GM23338 (cell line): ENCODE data around the gene NIPBL. TPM values are rescaled to one million over a fixed set of nuclear protein-coding genes. Genes with fewer than 3 reads are reported as not detected.

Experiments used
- ATAC-seq: fragments of 200-7000 bp; cut with Tn5 transposase; 3 replicates; pipeline ENCODE4 v1.9.1; 2020
- DNase-seq: peaks from one replicate; pipeline ENCODE4 v3.0.0-alpha.2; 2015; ENCODE audit warnings: low spot score
- H2AFZ ChIP-seq: fragments of 200-600 bp; sonication (generic); 2 replicates; pipeline ENCODE4 v1.8.0; 2016; ENCODE audit warnings: antibody characterized with exemption, mild to moderate bottlenecking, moderate library complexity
- H3F3A ChIP-seq: fragments of 200-600 bp; sonication (generic); replicated peaks from 2 replicates; pipeline ENCODE4 v1.8.0; 2017; ENCODE audit warnings: antibody characterized with exemption, mixed run types, low read depth
- H3K27ac ChIP-seq: fragments of 200-600 bp; sonication (generic); 2 replicates; pipeline ENCODE4 v1.6.1; 2016; ENCODE audit warnings: low read depth
- H3K27me3 ChIP-seq: fragments of 200-600 bp; sonication (generic); 2 replicates; pipeline ENCODE4 v1.8.0; 2016; ENCODE audit warnings: mild to moderate bottlenecking, mixed run types, moderate library complexity; ENCODE audit not compliant: insufficient read depth
- H3K36me3 ChIP-seq: fragments of 200-600 bp; sonication (generic); 2 replicates; pipeline ENCODE4 v1.8.0; 2016; ENCODE audit warnings: mild to moderate bottlenecking; ENCODE audit not compliant: insufficient read depth
- H3K4me1 ChIP-seq: fragments of 200-600 bp; sonication (generic); 2 replicates; pipeline ENCODE4 v1.8.0; 2016; ENCODE audit warnings: mild to moderate bottlenecking, moderate library complexity; ENCODE audit not compliant: insufficient read depth
- H3K4me2 ChIP-seq: fragments of 200-600 bp; sonication (generic); 2 replicates; pipeline ENCODE4 v1.7.1; 2017; ENCODE audit warnings: mixed run types
- H3K4me3 ChIP-seq: fragments of 200-600 bp; sonication (generic); 2 replicates; pipeline ENCODE4 v1.6.1; 2016; ENCODE audit warnings: mixed run types
- H3K79me2 ChIP-seq: fragments of 200-600 bp; sonication (generic); replicated peaks from 2 replicates; pipeline ENCODE4 v1.8.0; 2017; ENCODE audit warnings: mild to moderate bottlenecking; ENCODE audit not compliant: insufficient read depth
- H3K9me2 ChIP-seq: fragments of 200-600 bp; sonication (generic); 2 replicates; pipeline ENCODE4 v1.8.0; 2017; ENCODE audit not compliant: insufficient read depth
- H4K20me1 ChIP-seq: fragments of 200-600 bp; sonication (generic); replicated peaks from 2 replicates; pipeline ENCODE4 v1.8.0; 2017; ENCODE audit warnings: mild to moderate bottlenecking; ENCODE audit not compliant: insufficient read depth
- H3K27ac Mint-ChIP-seq: 2 replicates; pipeline ENCODE4 v1.8.0; 2020; ENCODE audit warnings: inconsistent platforms, mild to moderate bottlenecking, moderate library complexity, mixed read lengths
- H3K27me3 Mint-ChIP-seq: 3 replicates; pipeline ENCODE4 v1.8.0; 2022; ENCODE audit warnings: low read depth, mild to moderate bottlenecking, moderate library complexity, mixed read lengths, inconsistent platforms; ENCODE audit not compliant: insufficient read depth, poor library complexity
- H3K36me3 Mint-ChIP-seq: 3 replicates; pipeline ENCODE4 v1.8.0; 2021; ENCODE audit warnings: low read depth, mild to moderate bottlenecking, inconsistent platforms, moderate library complexity, mixed read lengths
- H3K4me1 Mint-ChIP-seq: 3 replicates; pipeline ENCODE4 v1.8.0; 2020; ENCODE audit warnings: mild to moderate bottlenecking, inconsistent platforms, mixed read lengths
- H3K4me3 Mint-ChIP-seq: 3 replicates; pipeline ENCODE4 v1.8.0; 2021; ENCODE audit warnings: moderate library complexity, mild to moderate bottlenecking, inconsistent platforms, mixed read lengths
- H3K9me3 Mint-ChIP-seq: 3 replicates; pipeline ENCODE4 v1.8.0; 2020; ENCODE audit warnings: moderate library complexity, mild to moderate bottlenecking, inconsistent platforms, mixed read lengths
- CREB1 ChIP-seq: fragments of 250-450 bp; sonication (Bioruptor Pico); IDR thresholded peaks from 2 replicates; pipeline ENCODE4 v1.5.0; 2020; ENCODE audit warnings: low read depth, mild to moderate bottlenecking, moderate library complexity
- ETS1 ChIP-seq: IDR thresholded peaks from 2 replicates; pipeline ENCODE4 v1.6.1; 2016; ENCODE audit warnings: antibody characterized with exemption
- EZH2 ChIP-seq: fragments of 200-600 bp; sonication (generic); IDR thresholded peaks from one replicate; pipeline ENCODE4 v1.8.0; 2017; ENCODE audit warnings: antibody characterized with exemption, mild to moderate bottlenecking, low read depth; ENCODE audit not compliant: unreplicated experiment
- EZH2phosphoT487 ChIP-seq: fragments of 200-600 bp; sonication (generic); IDR thresholded peaks from one replicate; pipeline ENCODE4 v1.8.1; 2018; ENCODE audit warnings: antibody characterized with exemption; ENCODE audit not compliant: unreplicated experiment
- JUNB ChIP-seq: IDR thresholded peaks from one replicate; pipeline ENCODE4 v1.6.1; 2016; ENCODE audit warnings: antibody characterized with exemption; ENCODE audit not compliant: unreplicated experiment
- NANOG ChIP-seq: IDR thresholded peaks from 2 replicates; pipeline ENCODE4 v1.6.1; 2016; ENCODE audit warnings: antibody characterized with exemption, borderline replicate concordance
- POLR2AphosphoS5 ChIP-seq: IDR thresholded peaks from 2 replicates; pipeline ENCODE4 v1.6.1; 2016; ENCODE audit warnings: antibody characterized with exemption, low read depth
- STAT1 ChIP-seq: IDR thresholded peaks from one replicate; pipeline ENCODE4 v1.6.1; 2016; ENCODE audit warnings: antibody characterized with exemption; ENCODE audit not compliant: unreplicated experiment
- ZNF114 ChIP-seq: fragments of 250-450 bp; sonication (Bioruptor Pico); IDR thresholded peaks from 2 replicates; pipeline ENCODE4 v1.5.0; 2020; ENCODE audit warnings: mild to moderate bottlenecking, moderate library complexity
- ZNF331 ChIP-seq: fragments of 250-450 bp; sonication (Bioruptor Pico); IDR thresholded peaks from 2 replicates; pipeline ENCODE4 v1.5.0; 2020; ENCODE audit warnings: low read depth, mild to moderate bottlenecking, moderate library complexity
- polyA plus RNA-seq: library from polyadenylated mRNA; unstranded; fragments of >200 nt; fragmentation: Nextera tagmentation; extraction: Ambion mirVana; gene quantifications from 2 replicates; pipeline ENCODE4 v1.2.1, GENCODE V29; 2016
- total RNA-seq: library from RNA; depleted of rRNA; stranded (reverse); fragments of >200 nt; shearing (Covaris generic); gene quantifications from 2 replicates; pipeline ENCODE4 v1.2.3, GENCODE V29; 2014
- TF ChIP-seq, protein P1 (sequence below), 2 experiments: fragments of 200-600 bp in 1 of 2; sonication (generic) in 1 of 2; conservative IDR thresholded peaks; 2 replicates each; pipeline versions ENCODE4 v1.5.1 to v1.6.1; 2016 to 2017; ENCODE audit warnings: antibody characterized with exemption in 2 of 2, low read depth in 2 of 2, mild to moderate bottlenecking in 2 of 2, moderate library complexity in 1 of 2
- TF ChIP-seq, protein P2 (sequence below): fragments of 250-450 bp; sonication (Bioruptor Pico); IDR thresholded peaks from 2 replicates; pipeline ENCODE4 v1.5.0; 2020; ENCODE audit warnings: mild to moderate bottlenecking, moderate library complexity
- TF ChIP-seq, protein P3 (sequence below): IDR thresholded peaks from one replicate; pipeline ENCODE4 v1.6.1; 2018; ENCODE audit warnings: antibody characterized with exemption; ENCODE audit not compliant: unreplicated experiment

Gene NIPBL
- total and polyA plus RNA-seq, 2 experiments from 2014 or later, result 44.2 to 51.4 TPM

GRCh38 chr5:36904677-36905076 is 28.1 kb downstream of the NIPBL start:
- Mint-ChIP-seq H3K27me3 (no peaks in the 10 kb centered on the region), H3K36me3 (peaks cover 19% of the 10 kb centered on the region; the same call in 2 of the 3 replicates)
- H3K79me2 ChIP-seq, result peaks cover 100% of the 10 kb centered on the region

More at GRCh38 chr5:36904677-36905076, 28.1 kb downstream of the NIPBL start:
- H3K4me3 ChIP-seq, result no peak overlapping the region
- peaks cover 9% of the 10 kb centered on the region for H3K4me1 ChIP-seq
- no peak overlapping the region for H3K27ac Mint-ChIP-seq
- H3K36me3 ChIP-seq, result no peaks in the 10 kb centered on the region
- H3K4me3 Mint-ChIP-seq, result no peak overlapping the region
- peaks cover 14% of the 10 kb centered on the region for H3K4me1 Mint-ChIP-seq
- H2AFZ ChIP-seq, result no peak overlapping the region
- H3K4me2 ChIP-seq, result no peak overlapping the region
- peaks cover 48% of the 10 kb centered on the region for H4K20me1 ChIP-seq
- DNase-seq (no peak), ATAC-seq (no peak)
- no peak overlapping the region for H3K27ac ChIP-seq
- 0 out of 2 replicates have a peak, but pooled peaks cover 4% of the 10 kb centered on the region for H3K9me2 ChIP-seq
- TF ChIP-seq STAT1, result no peak
- TF ChIP-seq, protein P1, sequence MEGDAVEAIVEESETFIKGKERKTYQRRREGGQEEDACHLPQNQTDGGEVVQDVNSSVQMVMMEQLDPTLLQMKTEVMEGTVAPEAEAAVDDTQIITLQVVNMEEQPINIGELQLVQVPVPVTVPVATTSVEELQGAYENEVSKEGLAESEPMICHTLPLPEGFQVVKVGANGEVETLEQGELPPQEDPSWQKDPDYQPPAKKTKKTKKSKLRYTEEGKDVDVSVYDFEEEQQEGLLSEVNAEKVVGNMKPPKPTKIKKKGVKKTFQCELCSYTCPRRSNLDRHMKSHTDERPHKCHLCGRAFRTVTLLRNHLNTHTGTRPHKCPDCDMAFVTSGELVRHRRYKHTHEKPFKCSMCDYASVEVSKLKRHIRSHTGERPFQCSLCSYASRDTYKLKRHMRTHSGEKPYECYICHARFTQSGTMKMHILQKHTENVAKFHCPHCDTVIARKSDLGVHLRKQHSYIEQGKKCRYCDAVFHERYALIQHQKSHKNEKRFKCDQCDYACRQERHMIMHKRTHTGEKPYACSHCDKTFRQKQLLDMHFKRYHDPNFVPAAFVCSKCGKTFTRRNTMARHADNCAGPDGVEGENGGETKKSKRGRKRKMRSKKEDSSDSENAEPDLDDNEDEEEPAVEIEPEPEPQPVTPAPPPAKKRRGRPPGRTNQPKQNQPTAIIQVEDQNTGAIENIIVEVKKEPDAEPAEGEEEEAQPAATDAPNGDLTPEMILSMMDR (conservative IDR thresholded peaks at IDR 0.05; ENCODE audit: low read depth in 2 of 2), result no peak
- TF ChIP-seq ZNF114, result no peak
- TF ChIP-seq NANOG, result no peak
- TF ChIP-seq EZH2, result no peak
- TF ChIP-seq ZNF331, result no peak
- no peak for TF ChIP-seq CREB1
- TF ChIP-seq, protein P2, sequence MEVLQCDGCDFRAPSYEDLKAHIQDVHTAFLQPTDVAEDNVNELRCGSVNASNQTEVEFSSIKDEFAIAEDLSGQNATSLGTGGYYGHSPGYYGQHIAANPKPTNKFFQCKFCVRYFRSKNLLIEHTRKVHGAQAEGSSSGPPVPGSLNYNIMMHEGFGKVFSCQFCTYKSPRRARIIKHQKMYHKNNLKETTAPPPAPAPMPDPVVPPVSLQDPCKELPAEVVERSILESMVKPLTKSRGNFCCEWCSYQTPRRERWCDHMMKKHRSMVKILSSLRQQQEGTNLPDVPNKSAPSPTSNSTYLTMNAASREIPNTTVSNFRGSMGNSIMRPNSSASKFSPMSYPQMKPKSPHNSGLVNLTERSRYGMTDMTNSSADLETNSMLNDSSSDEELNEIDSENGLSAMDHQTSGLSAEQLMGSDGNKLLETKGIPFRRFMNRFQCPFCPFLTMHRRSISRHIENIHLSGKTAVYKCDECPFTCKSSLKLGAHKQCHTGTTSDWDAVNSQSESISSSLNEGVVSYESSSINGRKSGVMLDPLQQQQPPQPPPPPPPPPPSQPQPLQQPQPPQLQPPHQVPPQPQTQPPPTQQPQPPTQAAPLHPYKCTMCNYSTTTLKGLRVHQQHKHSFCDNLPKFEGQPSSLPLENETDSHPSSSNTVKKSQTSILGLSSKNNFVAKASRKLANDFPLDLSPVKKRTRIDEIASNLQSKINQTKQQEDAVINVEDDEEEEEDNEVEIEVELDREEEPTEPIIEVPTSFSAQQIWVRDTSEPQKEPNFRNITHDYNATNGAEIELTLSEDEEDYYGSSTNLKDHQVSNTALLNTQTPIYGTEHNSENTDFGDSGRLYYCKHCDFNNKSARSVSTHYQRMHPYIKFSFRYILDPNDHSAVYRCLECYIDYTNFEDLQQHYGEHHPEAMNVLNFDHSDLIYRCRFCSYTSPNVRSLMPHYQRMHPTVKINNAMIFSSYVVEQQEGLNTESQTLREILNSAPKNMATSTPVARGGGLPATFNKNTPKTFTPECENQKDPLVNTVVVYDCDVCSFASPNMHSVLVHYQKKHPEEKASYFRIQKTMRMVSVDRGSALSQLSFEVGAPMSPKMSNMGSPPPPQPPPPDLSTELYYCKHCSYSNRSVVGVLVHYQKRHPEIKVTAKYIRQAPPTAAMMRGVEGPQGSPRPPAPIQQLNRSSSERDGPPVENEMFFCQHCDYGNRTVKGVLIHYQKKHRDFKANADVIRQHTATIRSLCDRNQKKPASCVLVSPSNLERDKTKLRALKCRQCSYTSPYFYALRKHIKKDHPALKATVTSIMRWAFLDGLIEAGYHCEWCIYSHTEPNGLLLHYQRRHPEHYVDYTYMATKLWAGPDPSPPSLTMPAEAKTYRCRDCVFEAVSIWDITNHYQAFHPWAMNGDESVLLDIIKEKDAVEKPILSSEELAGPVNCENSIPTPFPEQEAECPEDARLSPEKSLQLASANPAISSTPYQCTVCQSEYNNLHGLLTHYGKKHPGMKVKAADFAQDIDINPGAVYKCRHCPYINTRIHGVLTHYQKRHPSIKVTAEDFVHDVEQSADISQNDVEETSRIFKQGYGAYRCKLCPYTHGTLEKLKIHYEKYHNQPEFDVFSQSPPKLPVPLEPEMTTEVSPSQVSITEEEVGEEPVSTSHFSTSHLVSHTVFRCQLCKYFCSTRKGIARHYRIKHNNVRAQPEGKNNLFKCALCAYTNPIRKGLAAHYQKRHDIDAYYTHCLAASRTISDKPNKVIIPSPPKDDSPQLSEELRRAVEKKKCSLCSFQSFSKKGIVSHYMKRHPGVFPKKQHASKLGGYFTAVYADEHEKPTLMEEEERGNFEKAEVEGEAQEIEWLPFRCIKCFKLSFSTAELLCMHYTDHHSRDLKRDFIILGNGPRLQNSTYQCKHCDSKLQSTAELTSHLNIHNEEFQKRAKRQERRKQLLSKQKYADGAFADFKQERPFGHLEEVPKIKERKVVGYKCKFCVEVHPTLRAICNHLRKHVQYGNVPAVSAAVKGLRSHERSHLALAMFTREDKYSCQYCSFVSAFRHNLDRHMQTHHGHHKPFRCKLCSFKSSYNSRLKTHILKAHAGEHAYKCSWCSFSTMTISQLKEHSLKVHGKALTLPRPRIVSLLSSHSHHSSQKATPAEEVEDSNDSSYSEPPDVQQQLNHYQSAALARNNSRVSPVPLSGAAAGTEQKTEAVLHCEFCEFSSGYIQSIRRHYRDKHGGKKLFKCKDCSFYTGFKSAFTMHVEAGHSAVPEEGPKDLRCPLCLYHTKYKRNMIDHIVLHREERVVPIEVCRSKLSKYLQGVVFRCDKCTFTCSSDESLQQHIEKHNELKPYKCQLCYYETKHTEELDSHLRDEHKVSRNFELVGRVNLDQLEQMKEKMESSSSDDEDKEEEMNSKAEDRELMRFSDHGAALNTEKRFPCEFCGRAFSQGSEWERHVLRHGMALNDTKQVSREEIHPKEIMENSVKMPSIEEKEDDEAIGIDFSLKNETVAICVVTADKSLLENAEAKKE (CRISPR knock-in tag), result no peak
- TF ChIP-seq, protein P3, sequence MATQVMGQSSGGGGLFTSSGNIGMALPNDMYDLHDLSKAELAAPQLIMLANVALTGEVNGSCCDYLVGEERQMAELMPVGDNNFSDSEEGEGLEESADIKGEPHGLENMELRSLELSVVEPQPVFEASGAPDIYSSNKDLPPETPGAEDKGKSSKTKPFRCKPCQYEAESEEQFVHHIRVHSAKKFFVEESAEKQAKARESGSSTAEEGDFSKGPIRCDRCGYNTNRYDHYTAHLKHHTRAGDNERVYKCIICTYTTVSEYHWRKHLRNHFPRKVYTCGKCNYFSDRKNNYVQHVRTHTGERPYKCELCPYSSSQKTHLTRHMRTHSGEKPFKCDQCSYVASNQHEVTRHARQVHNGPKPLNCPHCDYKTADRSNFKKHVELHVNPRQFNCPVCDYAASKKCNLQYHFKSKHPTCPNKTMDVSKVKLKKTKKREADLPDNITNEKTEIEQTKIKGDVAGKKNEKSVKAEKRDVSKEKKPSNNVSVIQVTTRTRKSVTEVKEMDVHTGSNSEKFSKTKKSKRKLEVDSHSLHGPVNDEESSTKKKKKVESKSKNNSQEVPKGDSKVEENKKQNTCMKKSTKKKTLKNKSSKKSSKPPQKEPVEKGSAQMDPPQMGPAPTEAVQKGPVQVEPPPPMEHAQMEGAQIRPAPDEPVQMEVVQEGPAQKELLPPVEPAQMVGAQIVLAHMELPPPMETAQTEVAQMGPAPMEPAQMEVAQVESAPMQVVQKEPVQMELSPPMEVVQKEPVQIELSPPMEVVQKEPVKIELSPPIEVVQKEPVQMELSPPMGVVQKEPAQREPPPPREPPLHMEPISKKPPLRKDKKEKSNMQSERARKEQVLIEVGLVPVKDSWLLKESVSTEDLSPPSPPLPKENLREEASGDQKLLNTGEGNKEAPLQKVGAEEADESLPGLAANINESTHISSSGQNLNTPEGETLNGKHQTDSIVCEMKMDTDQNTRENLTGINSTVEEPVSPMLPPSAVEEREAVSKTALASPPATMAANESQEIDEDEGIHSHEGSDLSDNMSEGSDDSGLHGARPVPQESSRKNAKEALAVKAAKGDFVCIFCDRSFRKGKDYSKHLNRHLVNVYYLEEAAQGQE, result no peak
- no peak for TF ChIP-seq POLR2AphosphoS5
- no peak for TF ChIP-seq EZH2phosphoT487
- TF ChIP-seq ETS1, result no peak
- no peak for TF ChIP-seq JUNB
- H3F3A ChIP-seq, result no peaks in the 10 kb centered on the region
- peaks cover 14% of the 10 kb centered on the region for H3K9me3 Mint-ChIP-seq
- no peaks in the 10 kb centered on the region for H3K27me3 ChIP-seq
